Fibroblast of skin of left biceps (primary cell): ENCODE data around the gene EEF1G.
"Not testable (repeated sequence)": the region's sequence is repeated elsewhere in the genome, so short reads cannot be mapped to it uniquely, and the experiment has no call there.

Experiments
- DNase-seq, 2 experiments: peaks; one replicate each; pipeline ENCODE4 v3.0.0-alpha.2; 2013; ENCODE audit warnings: low read depth in 2 of 2

The EEF1G gene

DNA sequence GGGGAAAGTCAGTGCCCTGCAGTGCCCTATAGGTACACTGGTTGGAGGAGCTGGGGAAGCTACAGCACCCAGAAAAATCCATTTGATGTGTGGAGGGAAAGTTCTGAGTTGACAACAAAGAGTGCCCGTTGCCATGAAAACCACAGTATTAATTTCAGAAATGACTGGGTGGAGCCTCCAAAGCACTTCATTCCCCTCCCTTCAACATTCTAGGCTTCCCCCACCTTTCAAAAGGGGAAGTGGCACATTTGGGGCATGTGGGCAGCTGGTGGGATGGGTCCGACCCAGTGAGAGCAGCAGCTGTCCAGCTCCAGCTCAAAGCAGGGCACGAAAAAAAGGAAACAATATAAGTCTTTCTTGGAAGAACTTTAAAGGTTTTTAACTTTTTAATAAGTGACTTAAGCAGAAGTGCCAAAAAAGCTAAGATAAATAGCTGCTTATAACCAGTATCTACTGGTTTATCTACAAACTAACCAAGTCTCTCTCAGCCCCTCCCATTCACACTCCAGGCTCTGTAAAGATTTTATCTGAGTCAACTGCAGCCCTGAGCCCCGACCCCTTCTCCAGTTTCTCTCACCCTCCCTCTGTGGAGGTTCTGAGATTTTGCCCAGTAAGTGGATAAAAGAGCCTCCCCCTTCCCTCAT is 18.1 kb downstream of the EEF1G start:
- no peak for DNase-seq

DNA sequence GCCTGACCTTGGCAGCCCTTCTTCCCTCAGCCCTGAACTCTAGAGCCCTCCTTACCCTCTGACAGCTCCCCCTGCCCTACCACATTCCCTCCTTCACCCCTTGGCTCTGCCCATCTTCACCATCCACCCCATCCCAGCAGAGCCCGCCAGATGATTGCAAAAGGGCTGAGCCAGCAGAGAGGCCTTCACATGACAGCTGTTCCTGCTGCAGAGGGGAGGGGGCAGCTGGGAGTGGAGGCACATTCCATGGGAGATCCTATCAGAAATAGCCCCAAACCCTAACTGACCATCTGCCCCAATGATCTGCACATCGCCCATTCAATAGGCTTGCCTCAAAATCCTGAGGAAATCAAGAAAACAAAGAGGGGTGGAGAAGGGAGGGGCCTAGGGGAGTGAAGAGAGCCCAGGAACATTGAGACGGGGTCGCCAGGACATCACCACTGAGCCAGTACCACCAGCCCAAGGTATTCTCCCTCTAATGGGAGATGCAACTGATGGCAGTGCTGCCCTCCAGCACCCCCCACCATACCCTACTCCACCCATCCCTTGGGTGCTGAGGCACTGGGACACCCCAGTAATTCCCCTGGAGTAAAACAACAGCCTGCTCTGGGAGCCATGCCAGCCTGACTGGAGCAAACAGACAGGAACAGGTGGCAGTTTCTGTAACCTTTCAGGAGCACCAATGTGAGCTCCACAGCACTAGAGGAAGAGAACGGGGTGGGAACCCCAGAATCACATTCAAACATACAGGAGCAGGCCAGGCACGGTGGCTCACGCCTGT is 19.1 kb downstream of the EEF1G start:
- DNase-seq, result no peak

DNA sequence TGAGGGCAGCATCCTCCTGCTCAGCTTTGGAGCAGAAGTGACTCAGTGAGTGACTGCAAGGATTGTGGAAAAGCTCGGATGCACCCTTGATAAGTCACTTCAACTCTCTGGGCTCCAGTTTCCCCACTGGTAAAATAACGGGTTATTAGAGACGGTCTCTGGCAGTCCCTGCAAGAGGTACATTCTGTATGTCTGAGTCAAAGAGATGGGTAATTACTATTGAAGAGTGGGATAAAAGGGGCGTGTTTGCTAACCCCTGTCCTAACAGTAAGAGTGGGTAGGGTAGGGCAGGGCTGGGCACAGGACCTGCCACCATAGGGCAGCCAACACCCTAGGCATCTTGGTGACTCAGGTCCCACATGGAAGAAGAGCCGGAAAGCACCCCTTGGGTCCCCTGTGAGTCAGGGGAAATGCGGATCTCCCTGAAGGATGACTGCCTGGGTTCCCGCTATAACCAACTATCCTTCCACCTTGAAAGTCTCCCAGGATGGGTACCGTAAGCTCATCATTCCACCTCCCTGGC is 19.8 kb downstream of the EEF1G start:
- DNase-seq, result peak; percentile 47 to 57

DNA sequence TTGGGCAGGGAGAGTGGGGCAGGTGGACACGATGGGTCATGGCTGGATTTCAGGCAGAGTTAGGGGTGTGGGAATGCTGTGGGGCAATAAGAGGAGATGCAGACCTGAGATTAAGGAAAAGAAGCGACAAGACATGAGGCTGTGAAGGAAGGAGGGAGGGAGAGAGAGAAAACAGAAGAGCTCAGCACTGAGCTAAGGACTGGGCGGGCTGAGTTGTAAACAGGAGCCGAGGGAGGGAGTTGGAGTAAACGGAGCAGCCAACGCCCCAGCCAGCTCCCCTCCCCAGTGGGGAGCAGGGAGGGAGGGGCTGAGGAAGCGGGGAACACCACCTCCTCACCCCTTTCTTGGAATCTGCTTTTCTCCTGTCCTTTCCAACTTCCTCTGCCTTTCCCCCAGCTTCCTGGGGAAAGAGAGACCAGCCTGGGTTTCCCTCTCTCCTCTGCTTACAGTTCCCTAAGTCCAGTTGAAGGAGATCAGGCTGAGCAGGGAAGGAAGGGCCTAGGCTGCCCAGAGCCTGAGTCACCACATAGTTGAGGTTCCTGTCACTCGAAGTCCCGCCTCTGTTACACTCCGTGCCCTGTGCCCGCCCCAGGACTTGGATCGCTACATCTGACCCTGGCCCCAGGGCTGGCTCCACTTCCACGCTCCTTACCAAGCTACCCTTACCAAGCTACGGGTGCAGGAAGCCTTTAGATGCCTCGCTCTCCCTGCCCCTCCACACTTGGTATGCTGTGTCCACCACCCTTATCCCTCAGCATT is 20.4 kb downstream of the EEF1G start:
- peak; percentile 73 to 76 for DNase-seq

DNA sequence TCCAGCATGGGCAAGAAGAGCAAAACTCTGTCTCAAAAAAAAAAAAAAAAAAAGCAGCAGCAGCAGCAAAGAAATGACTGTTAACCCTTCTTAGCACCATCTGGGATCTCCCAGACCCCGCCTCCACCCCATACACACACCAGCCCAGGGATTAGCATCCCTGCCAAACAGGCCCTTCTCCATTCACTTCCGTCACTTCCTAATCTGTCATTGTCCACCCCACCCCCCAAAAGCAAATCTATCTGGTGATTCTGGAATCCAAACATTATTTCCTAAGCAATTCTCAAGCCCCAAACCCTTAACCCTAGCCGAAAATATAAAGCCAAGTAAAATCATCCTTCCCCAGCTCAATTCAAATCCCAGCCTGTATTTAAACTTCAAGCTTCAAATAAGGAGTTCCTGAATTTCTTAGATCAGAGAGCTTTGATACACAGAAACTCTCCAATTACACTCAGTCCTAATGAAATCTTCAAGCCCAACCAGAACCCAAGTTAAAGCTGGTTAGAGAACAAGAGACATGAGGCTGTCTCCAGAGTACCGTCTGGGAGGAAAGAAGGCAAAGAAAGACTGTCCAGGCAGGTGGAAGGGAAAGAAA is 21.1 kb downstream of the EEF1G start:
- DNase-seq, result peak; percentile 34 to 44

DNA sequence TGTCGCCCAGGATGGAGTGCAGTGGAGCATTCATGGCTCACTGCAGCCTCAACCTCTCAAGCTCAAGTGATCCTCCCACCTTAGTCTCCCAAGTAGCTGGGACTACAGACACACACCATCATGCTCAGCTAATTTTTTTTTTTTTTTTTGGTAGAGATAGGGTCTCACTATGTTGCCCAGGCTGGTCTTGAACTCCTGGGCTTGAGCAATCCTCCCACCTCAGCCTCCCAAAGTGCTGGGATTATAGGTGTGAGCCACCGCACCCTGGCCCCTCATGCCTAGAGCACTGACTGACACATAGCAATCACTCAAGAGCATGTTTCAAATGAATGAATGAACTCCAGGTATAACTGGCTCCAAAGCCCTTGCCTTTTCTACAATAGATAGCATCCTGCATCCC is 23.2 kb downstream of the EEF1G start:
- DNase-seq, result not testable (repeated sequence)

DNA sequence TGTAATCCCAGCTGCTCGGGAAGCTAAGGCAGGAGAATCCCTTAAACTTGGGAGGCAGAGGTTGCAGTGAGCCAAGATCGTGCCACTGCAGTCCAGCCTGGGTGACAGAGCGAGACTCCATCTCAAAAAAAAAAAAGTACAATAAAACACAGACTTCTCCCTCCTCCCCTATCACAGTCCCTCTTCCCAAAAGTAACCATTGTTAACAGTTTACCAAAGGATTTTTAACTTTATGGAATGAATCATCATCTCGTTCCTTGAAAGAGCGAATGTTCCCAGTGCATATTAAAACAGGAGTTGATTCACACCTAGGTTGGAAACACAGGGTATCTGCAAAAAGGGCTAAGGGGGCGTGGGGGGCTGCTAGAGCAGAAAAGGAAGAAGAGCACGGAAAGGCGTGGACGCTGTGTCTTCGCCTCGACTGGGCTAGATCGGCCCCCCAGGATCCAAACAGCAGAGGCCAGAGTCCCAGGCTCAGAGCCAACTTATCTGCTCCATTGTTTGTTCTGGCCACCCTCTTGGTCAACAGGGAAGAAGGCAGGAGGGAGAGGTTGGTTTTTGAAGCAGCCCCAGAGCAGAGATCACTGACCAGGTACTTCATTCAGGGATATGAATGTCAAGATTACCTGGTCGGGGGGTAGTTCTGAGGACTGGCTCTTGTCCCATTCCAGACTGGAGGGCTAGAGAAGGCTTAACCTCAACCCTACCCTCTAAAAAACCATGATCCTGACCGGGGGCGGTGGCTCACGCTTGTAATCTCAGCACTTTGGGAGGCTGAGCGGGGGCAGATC is 25.0 kb downstream of the EEF1G start:
- DNase-seq, result no peak

DNA sequence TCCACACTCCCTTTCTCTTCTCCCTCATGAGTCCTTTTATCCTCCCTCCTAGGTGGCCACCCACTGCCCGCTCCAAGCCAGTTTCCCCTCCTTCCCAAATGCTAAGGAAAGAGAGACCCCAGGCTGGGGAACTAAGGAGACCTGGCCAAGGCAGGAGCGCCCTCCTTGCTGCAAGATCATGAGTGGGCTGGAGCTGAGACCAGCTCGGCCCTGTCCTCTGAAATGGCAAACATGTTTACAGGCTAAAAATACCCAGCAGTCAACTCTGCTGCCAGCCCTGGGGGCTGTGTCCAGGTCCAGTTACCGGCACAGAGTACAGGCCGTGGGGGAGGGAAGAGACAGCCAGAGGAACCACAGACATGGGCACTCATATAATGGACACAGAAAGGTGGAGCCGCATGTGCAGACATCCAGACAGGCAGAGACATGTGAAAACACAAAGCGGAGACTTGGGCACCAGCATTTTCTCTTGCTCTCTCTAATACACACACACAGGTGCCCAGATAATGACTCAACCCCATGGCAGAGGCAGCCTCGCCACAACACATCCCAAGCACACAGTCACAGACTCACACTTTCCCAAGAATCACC is 25.9 kb downstream of the EEF1G start:
- no peak for DNase-seq

DNA sequence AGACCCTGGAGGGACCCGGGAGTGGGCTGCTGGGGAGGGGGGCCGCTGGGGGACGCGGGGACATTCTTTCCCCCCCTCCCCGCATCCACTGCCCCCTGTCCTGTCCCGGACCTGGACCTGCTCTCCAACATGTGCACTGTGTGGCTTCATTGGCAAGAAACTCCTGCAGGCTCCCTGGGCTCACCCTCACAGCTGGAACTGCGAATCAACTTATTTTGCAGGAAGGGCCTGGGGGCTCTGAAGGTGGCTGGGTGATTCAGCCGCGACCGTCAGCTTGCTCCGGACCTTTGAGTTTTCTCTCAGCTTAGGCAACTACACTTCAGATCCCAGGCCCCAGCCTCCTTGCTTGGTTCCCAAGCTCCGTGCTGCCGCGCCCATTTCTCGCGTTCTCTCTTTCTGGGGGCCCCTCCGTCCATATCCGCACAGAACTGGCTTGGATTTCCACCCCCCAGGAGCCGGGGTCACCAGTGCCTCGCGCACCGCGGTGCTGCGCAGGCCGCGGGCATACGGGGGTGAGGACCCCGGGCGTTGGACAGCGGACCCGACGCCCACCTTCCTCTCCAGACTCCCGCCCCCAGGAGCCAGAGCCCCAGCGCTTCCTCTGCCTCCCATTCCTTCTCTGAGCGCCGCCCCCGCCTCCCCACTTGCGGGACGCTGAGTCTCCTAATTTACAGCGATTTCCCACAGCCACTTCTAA is 26.6 kb downstream of the EEF1G start:
- no peak for DNase-seq

DNA sequence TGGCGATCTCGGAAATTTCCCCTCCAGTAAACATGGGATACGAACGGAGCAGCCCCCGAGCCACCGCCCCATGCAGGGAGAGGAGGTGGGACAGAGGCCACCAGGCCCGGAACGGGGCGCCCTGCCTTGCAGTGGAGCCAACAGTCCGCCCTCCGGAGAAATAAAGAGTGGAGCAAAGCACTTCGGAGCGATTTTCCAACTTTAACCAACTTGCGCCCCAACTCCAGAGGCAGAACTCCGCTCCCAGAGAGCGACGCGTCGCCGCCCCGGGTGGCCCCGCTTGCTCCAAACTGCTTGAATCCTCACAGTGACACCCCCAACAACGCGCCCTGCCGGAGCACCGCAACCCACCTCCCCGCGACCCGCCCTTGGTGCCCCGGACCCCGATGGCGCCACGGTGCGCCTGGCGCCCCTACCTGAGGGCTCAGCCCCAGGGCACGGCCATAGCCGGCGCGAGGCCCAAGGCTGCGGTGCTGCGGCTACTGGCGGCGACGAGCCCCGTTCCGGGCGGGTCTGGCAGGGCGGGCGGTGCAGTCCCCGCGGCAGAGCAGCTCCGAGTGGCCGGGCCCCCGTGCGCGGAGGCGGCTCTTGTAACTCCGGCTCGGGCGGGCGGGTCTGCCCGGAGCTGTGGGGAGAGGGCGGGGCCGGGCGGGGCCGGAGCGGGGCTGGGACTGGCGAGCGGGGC is 27.3 kb downstream of the EEF1G start, which contains the start of gene AHNAK:
AHNAK (minus strand) TSS at position 563 of the 685 bp plus-strand sequence. CDS start 10,708 bp downstream, outside the sequence.
- DNase-seq, result no peak

DNA sequence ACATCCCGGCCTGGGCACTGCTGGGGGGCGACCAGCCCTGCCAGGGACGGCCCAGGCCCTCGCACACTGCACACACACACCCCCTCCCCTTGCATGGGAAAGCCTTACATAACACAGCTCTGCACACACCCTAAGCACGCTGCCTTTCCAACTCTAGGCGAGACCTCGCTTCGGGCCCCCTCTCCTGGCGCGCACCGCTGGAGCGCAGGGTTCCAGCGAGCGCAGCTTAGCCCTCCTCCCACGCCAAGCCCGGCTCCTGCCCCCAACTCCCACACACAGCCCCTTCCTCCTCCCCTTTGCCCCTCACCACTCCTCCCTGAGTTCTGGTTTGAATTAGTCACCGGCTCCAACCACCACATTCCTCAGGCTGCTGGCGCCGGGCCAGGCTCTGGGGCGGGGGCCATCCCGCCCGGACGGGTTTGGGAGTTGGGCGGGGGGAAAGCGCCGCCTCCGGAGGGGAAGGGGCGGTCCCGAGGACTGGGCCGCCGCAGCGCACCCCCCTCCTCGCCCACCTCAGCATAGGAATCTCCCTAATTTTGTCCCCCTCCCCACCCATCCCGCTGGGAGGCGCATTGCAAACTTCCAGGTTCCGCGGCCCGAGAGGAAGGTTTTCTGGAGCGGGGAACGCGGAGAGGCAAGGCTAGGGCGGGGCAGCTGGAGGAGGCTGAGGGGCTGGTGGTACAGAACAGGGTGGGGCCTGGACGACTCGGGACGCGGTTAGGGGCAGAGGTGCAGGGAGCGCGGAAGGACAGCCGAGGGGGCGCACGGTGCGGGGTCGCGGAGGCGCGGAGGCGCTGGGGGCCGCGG is 28.1 kb downstream of the EEF1G start:
- peak; percentile 95 to 96 for DNase-seq

DNA sequence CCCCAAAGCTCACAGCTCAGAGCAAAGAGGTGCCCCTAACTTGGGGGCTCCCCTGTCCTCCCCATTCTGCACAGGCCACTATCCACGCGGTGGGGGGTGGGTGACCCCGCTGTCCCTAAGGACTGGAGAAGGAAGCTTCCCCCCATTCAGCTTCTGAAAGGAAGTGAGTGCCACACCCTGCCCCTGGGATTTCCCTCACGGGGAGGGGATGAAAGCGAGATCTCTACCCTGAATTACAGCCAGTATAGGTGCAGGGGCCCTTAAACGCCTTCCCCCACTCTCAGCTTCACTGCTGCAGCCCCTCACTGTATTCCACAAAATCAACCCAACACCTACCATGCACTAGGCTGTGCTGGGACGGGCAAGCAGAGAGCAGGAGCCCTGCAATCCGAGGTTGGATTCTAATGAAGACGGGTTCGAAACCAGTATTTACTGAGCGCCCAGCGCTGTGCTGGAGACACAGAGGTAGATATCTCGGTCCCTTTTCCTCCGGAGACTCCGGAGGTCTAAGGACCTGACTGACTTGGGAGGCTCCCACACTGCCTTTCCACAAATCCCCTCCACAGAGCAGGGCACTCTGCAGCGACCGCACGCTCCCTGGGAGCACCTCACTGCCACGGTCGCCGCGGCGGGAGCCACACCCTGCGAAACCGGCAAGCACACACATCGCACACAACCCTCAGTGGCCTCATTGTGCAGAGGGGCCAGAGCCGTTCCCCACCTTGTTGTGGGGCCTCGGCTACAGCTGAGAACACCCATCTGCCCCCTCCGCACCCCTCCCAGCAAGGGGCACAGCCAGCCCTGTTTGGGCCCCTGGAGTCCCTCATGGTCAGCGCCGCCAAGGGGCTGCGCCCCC is 28.9 kb downstream of the EEF1G start:
- no peak for DNase-seq

DNA sequence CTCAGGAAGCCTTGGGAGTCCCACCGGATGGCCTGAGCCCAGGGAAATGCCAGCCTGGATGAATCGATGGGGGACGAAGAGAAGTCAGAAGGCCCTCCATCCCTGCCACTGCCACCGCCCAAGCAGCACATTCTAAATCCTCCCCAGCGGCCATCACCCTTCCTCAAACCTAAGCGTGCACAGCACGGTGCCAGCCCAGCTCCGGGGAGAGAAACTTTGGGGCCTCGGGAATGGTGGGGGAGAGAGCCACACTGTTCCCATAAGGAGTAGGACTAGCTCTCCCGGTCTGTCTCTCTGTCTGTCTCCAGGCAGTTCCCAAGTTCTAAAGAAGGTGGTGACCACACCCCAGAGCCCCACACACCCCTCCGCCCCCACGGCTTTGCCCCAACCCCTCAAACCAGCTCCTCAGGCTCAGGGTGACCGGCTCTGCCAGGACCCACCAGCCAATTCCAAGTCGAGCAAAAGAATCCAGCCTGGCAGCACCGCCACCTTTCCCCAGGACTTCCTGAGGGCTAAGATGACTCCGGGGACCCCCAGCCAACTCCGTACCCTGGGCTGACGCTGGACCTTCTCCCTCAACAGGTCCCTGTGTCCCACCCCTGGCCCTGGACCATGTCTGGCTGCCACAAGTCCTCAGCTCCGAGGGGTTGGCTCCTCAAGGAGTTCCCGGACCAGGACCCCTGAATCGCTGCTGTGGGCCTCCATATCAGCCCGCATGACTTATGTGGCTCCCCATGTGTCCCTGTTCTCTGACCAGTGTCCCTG is 29.8 kb downstream of the EEF1G start:
- no peak for DNase-seq

DNA sequence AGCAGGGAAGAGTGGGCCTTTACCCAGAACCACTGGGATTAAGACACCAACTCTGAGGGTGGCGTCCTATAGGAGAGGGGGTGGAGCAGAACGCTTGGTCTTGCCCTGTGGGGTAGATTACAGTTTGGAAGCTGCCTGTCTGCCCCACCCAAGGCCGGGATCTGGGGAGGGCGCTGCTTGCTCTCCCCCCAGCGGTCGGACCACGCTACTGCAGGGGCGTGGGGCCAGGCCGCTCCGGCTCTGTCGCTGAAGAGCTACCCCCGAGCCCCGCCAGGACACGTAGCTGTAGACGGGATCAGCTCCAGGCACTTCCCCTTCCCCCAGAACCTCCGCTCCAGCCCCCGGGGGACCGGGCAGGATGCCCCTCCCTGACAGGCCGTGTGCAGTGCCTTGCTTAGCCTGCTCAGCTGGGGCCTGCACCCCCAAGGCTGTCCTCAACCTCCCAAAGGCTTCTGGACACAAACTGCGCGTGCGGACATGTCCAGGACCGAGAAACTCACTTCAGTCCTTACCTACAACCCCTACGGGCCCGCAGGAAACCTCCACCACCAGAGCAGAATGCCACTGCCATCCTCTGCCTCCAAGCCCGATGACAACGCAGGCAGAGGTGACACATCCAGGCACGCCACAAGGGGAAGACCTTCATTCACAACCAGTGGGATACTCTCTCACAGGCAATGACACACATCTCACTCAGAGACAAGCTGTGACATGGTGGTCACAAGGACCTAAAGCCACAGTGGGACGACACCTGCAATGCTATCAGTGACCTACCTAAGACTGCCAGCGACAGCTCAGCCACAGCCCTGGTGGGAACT is 30.7 kb downstream of the EEF1G start:
- peak; percentile 52 to 53 for DNase-seq

DNA sequence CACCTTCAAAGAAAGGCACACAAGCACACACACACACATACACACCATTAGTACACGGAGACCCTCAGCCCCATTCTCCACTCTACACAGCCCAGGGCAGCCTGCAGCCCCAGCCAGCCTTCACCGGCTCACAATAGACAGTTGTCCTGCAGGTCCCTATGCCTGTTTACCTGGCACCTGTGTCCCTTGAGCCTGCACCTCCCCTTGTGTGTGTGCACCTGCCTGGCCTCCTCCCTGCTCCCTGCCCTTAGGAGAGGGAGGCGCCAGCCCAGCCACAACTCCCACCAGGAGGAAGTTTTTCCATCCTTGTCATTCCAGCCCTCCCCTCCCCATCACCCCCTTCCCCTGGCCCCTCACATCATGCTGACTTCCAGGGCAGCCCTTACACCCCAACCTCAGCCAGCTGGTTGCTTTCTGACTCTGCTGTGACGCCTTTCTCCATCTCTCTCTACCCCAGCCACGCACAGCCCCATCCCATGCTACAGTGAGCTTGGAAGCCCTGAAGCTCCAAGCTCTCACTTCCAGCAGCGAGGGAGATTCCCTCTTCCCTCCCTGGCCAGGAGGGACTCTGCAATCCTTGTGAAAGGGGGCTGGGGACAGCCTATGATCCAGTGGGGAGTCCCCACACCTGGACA is 31.5 kb downstream of the EEF1G start:
- no peak for DNase-seq
